ENCODE results near the gene CCDC40. TPM values are rescaled to one million over a fixed set of nuclear protein-coding genes. Genes with fewer than 3 reads are reported as not detected.

Gene CCDC40
- total and polyA plus RNA-seq, 2 donors from 2014 or later: 5.1 to 22.6 TPM

DNA sequence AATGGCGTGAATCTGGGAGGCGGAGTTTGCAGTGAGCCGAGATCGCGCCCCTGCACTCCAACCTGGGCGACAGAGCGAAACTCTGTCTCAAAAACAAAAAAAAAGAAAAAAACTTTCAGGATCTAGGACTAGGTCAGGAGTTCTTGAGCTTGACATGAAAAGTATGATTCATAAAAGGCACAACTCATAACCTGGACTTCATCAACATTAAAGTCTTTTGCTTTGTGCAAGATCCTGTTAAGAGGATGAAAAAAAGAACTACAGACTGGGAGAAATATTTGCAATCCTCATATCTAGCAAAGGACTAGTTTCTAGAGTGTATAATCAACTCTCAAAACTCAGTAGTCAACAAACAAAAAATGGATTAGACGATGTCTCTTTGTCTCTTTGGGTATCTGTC is 40.7 kb upstream of the CCDC40 start:
- intact Hi-C loops (cut with DNase I): no loop called here
- TF ChIP-seq, protein P1, sequence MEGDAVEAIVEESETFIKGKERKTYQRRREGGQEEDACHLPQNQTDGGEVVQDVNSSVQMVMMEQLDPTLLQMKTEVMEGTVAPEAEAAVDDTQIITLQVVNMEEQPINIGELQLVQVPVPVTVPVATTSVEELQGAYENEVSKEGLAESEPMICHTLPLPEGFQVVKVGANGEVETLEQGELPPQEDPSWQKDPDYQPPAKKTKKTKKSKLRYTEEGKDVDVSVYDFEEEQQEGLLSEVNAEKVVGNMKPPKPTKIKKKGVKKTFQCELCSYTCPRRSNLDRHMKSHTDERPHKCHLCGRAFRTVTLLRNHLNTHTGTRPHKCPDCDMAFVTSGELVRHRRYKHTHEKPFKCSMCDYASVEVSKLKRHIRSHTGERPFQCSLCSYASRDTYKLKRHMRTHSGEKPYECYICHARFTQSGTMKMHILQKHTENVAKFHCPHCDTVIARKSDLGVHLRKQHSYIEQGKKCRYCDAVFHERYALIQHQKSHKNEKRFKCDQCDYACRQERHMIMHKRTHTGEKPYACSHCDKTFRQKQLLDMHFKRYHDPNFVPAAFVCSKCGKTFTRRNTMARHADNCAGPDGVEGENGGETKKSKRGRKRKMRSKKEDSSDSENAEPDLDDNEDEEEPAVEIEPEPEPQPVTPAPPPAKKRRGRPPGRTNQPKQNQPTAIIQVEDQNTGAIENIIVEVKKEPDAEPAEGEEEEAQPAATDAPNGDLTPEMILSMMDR (IDR thresholded peaks at IDR 0.05; ENCODE audit: borderline replicate concordance, extremely low read depth, insufficient read depth): no peak
- Histone ChIP-seq H3K9me3 (ENCODE audit: control insufficient read depth in 2 of 3, insufficient read depth in 1 of 3, low read length in 3 of 3) (no peaks in the 10 kb centered on the region), H3K9ac (ENCODE audit: low read length in 3 of 3) (no peak overlapping the region), H3K27me3 (ENCODE audit: control insufficient read depth, insufficient read depth, low read length) (no peaks in the 10 kb centered on the region), H3K36me3 (ENCODE audit: control insufficient read depth in 2 of 3, insufficient read depth in 3 of 3, low read length in 3 of 3) (peaks cover 0 to under 1% (median 0%) of the 10 kb centered on the region in 3 donors), H3K4me3 (ENCODE audit: low read length in 3 of 3) (no peak overlapping the region), H3K27ac (ENCODE audit: low read depth in 2 of 2, low read length in 2 of 2) (no peak overlapping the region), H3K4me1 (ENCODE audit: control insufficient read depth in 2 of 3, insufficient read depth in 2 of 3, low read depth in 1 of 3, low read length in 3 of 3) (peaks cover 3 to 25% (median 14%) of the 10 kb centered on the region in 3 donors)
- DNase-seq: no peak
- FAIRE-seq: no peak

GRCh38 chr17:79996291-79996690 is 40.2 kb upstream of the CCDC40 start:
- H3K27me3 ChIP-seq (ENCODE audit: control insufficient read depth, insufficient read depth, low read length): no peaks in the 10 kb centered on the region
- no peak overlapping the region for H3K4me3 ChIP-seq (ENCODE audit: low read length in 3 of 3)
- peaks cover 0 to 5% (median 0%) of the 10 kb centered on the region in 3 donors for H3K36me3 ChIP-seq (ENCODE audit: control insufficient read depth in 2 of 3, insufficient read depth in 3 of 3, low read length in 3 of 3)
- DNase-seq (no peak), FAIRE-seq (no peak)
- H3K9ac ChIP-seq (ENCODE audit: low read length in 3 of 3): no peak overlapping the region
- TF ChIP-seq, protein P1 (IDR thresholded peaks at IDR 0.05; ENCODE audit: borderline replicate concordance, extremely low read depth, insufficient read depth): no peak
- H3K4me1 ChIP-seq (ENCODE audit: control insufficient read depth in 2 of 3, insufficient read depth in 2 of 3, low read depth in 1 of 3, low read length in 3 of 3): peaks cover 3 to 22% (median 12%) of the 10 kb centered on the region in 3 donors
- no peak overlapping the region for H3K27ac ChIP-seq (ENCODE audit: low read depth in 2 of 2, low read length in 2 of 2)
- H3K9me3 ChIP-seq (ENCODE audit: control insufficient read depth in 2 of 3, insufficient read depth in 1 of 3, low read length in 3 of 3): no peaks in the 10 kb centered on the region
- intact Hi-C loops (cut with DNase I): no loop called here

DNA sequence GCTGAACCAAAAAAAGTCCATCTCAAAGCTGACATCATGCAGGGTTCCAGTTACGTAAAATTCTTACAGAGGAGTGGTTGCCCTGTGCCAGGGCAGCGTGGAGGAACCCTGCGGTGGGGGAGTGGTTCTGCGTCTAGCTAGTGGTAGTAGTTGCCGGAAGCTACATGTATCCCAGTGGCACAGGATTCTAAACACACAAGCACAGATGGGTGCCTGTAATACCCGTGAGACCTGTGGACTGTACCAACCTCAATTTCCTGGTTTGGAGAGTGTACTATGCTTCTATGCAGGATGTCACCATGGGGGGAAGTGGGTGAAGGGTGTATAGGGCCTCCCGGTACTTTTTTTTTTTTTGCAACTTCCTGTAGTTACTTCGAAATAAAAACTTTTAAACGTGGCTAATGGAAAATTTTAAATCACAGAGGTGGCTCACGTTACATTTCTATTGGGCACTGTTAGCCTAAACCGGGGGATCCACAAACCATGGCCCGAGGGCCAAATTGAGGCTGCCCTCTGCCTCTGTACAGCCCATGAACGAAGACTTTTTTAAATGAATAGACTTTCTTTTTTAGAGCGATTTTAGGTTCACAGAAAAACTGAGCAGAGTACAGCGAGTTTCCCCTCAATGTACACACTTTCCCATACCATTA is 39.3 kb upstream of the CCDC40 start:
- peaks cover 3 to 18% (median 12%) of the 10 kb centered on the region in 3 donors for H3K4me1 ChIP-seq (ENCODE audit: control insufficient read depth in 2 of 3, insufficient read depth in 2 of 3, low read depth in 1 of 3, low read length in 3 of 3)
- H3K27ac ChIP-seq (ENCODE audit: low read depth in 2 of 2, low read length in 2 of 2): no peak overlapping the region
- no peak overlapping the region for H3K9ac ChIP-seq (ENCODE audit: low read length in 3 of 3)
- intact Hi-C loops (cut with DNase I): no loop called here
- DNase-seq: no peak
- H3K36me3 ChIP-seq (ENCODE audit: control insufficient read depth in 2 of 3, insufficient read depth in 3 of 3, low read length in 3 of 3): peaks cover 0 to 5% (median 0%) of the 10 kb centered on the region in 3 donors
- TF ChIP-seq, protein P1 (IDR thresholded peaks at IDR 0.05; ENCODE audit: borderline replicate concordance, extremely low read depth, insufficient read depth): no peak
- no peaks in the 10 kb centered on the region for H3K27me3 ChIP-seq (ENCODE audit: control insufficient read depth, insufficient read depth, low read length)
- no peaks in the 10 kb centered on the region for H3K9me3 ChIP-seq (ENCODE audit: control insufficient read depth in 2 of 3, insufficient read depth in 1 of 3, low read length in 3 of 3)
- no peak for FAIRE-seq
- H3K4me3 ChIP-seq (ENCODE audit: low read length in 3 of 3): no peak overlapping the region

Data from kidney (tissue), 14 donors.